ENCODE data around the gene PNPLA7.

GRCh38 chr9:137509198-137509597, 41.0 kb downstream of the PNPLA7 start:
- TF ChIP-seq POLR2A (IDR thresholded peaks at IDR 0.05) (no peak), CTCF (IDR thresholded peaks at IDR 0.05) (no peak), POLR2AphosphoS5 (IDR thresholded peaks at IDR 0.05; ENCODE audit: insufficient read depth in 1 of 2, low read depth in 1 of 2) (no peak)
